ENCODE data around the gene MFN2.

Gene MFN2

DNA sequence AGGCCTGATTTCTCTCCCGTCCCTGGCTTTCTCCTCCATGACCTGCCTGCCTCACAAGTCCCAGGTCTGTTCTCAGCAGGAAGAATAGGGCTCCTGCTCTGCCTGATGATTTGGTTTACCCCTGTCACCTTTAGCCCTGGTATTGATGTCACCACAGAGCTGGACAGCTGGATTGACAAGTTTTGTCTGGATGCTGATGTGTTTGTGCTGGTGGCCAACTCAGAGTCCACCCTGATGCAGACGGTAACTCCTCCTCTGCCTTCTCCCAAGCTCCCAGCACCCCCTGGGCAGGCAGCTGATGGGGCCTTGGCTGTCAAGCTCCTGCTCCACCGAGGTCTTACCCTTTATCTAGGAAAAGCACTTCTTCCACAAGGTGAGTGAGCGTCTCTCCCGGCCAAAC is 18.4 kb downstream of the MFN2 start:
- no peaks in the 10 kb centered on the region for H3K9me3 Mint-ChIP-seq
- H3K4me1 Mint-ChIP-seq = no peaks in the 10 kb centered on the region
- no peak overlapping the region for H3K4me3 Mint-ChIP-seq
- H3K27ac Mint-ChIP-seq = no peak overlapping the region
- DNase-seq = no peak
- no peaks in the 10 kb centered on the region for H3K27me3 Mint-ChIP-seq (ENCODE audit: low read depth, poor library complexity)
- peaks cover 73% of the 10 kb centered on the region for H3K36me3 Mint-ChIP-seq (ENCODE audit: low read depth)
- TF ChIP-seq, protein P1, sequence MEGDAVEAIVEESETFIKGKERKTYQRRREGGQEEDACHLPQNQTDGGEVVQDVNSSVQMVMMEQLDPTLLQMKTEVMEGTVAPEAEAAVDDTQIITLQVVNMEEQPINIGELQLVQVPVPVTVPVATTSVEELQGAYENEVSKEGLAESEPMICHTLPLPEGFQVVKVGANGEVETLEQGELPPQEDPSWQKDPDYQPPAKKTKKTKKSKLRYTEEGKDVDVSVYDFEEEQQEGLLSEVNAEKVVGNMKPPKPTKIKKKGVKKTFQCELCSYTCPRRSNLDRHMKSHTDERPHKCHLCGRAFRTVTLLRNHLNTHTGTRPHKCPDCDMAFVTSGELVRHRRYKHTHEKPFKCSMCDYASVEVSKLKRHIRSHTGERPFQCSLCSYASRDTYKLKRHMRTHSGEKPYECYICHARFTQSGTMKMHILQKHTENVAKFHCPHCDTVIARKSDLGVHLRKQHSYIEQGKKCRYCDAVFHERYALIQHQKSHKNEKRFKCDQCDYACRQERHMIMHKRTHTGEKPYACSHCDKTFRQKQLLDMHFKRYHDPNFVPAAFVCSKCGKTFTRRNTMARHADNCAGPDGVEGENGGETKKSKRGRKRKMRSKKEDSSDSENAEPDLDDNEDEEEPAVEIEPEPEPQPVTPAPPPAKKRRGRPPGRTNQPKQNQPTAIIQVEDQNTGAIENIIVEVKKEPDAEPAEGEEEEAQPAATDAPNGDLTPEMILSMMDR (IDR thresholded peaks at IDR 0.05) = no peak

DNA sequence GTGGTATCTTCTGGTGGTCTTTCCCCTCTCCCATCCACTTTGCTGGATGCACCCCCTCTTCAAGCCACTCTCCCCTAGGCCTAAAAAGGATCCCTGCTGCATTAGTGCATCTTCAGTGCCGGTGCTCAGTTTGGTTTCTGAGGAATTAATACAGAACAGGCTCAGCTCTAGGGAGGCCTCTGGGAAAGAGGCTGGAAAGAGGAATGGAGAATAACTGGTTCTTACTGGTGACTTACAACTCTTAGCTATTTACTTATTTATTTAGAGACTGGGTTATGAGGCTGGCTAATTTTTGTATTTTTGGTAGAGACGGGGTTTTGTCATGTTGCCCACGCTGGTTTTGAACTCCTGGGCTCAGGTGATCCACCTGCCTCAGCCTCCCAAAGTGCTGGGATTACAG is 19.0 kb downstream of the MFN2 start:
- Mint-ChIP-seq H3K36me3 (ENCODE audit: low read depth) (peaks cover 79% of the 10 kb centered on the region), H3K9me3 (no peaks in the 10 kb centered on the region)

DNA sequence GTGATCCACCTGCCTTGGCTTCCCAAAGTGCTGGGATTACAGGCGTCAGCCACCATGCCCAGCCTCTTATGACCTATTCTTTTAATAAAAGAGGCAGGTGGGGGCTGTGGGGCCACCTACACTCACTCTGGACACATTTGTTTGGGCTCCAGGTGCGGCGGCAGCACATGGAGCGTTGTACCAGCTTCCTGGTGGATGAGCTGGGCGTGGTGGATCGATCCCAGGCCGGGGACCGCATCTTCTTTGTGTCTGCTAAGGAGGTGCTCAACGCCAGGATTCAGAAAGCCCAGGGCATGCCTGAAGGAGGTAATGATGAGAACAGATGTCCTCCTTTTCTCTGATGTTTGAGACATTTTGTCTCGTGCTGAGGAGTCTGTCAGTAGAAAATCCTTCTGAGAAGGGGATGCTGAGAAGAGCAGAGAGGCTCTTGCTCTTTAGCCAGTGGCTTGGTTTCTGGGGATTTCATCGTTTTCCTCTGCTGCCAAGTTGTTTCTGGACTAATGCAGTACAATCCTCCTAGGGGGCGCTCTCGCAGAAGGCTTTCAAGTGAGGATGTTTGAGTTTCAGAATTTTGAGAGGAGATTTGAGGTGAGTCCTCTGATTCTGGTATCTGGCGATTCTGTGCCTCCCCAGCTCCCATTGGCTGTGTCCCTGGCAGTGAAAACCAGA is 21.1 kb downstream of the MFN2 start:
- no peak overlapping the region for H3K27ac Mint-ChIP-seq

More for the DNA sequence above, 19.0 kb downstream of the MFN2 start:
- Mint-ChIP-seq H3K27me3 (ENCODE audit: low read depth, poor library complexity) (no peaks in the 10 kb centered on the region), H3K4me1 (no peaks in the 10 kb centered on the region), H3K27ac (no peak overlapping the region), H3K4me3 (no peak overlapping the region)
- TF ChIP-seq, protein P1 (IDR thresholded peaks at IDR 0.05) = no peak
- DNase-seq = no peak

DNA sequence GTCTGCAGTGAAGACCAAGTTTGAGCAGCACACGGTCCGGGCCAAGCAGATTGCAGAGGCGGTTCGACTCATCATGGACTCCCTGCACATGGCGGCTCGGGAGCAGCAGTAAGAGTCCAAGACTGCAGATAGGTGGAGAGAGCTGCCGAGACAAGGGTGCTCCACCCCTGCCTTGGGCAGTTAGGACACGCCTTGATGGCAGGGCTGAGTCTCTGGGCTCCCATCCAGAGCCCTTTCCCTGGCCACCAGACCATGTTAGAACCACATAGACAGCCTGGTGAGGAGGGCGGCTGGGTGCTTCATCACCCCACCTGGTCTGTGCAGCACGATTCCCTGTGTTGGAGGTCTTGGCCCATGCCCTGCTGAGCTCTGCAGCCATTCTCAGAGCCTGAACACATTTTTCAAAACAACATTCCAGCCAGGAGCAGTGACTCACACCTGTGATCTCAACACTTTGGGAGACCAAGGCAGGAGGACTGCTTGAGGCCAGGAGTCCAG is 21.8 kb downstream of the MFN2 start:
- Mint-ChIP-seq H3K36me3 (ENCODE audit: low read depth) (peaks cover 81% of the 10 kb centered on the region), H3K4me3 (no peak overlapping the region), H3K27me3 (ENCODE audit: low read depth, poor library complexity) (no peaks in the 10 kb centered on the region), H3K27ac (no peak overlapping the region), H3K9me3 (no peaks in the 10 kb centered on the region), H3K4me1 (no peaks in the 10 kb centered on the region)
- DNase-seq = no peak
- TF ChIP-seq, protein P1 (IDR thresholded peaks at IDR 0.05) = no peak

More for the DNA sequence above, 21.1 kb downstream of the MFN2 start:
- Mint-ChIP-seq H3K27me3 (ENCODE audit: low read depth, poor library complexity) (no peaks in the 10 kb centered on the region), H3K9me3 (no peaks in the 10 kb centered on the region), H3K4me3 (no peak overlapping the region), H3K36me3 (ENCODE audit: low read depth) (peaks cover 80% of the 10 kb centered on the region), H3K4me1 (no peaks in the 10 kb centered on the region)
- DNase-seq = peak; percentile 57
- TF ChIP-seq, protein P1 (IDR thresholded peaks at IDR 0.05) = peak; percentile 67

DNA sequence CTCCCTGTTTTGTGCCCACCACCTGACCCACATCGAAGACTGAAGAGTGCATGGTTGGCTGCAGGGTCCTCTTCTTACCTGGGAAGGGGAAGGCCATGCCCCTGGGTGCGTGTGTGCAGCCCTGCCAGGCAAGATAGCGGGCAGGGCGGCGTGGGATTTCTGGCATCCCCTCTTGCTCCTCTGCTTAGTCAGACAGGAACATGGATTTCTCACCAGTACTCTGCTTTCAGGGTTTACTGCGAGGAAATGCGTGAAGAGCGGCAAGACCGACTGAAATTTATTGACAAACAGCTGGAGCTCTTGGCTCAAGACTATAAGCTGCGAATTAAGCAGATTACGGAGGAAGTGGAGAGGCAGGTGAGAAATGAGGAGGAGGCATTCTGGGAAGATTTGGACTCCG is 23.5 kb downstream of the MFN2 start:
- TF ChIP-seq, protein P1 (IDR thresholded peaks at IDR 0.05) = no peak
- H3K27ac Mint-ChIP-seq = peak overlapping the region; percentile 45
- no peak overlapping the region for H3K4me3 Mint-ChIP-seq
- peaks cover 6% of the 10 kb centered on the region for H3K9me3 Mint-ChIP-seq
- peaks cover 84% of the 10 kb centered on the region for H3K36me3 Mint-ChIP-seq (ENCODE audit: low read depth)
- H3K4me1 Mint-ChIP-seq = no peaks in the 10 kb centered on the region
- DNase-seq = no peak
- H3K27me3 Mint-ChIP-seq (ENCODE audit: low read depth, poor library complexity) = peaks cover 4% of the 10 kb centered on the region

Measured in nephron progenitor cell (in vitro differentiated cells).